HFF-Myc (cell line): ENCODE measurements around the gene DLG2.

Experiments
- DNase-seq: peaks from one replicate; pipeline ENCODE4 v3.0.0-alpha.2; 2011; ENCODE audit warnings: low read depth; ENCODE audit errors: extremely low read depth
- H3K4me3 ChIP-seq: replicated peaks from 2 replicates; pipeline ENCODE4 v1.5.1; 2011; ENCODE audit warnings: low read depth, mild to moderate bottlenecking, control low read depth, low read length
- CTCF ChIP-seq: IDR thresholded peaks from 2 replicates; pipeline ENCODE4 v1.5.1; 2012; ENCODE audit warnings: mild to moderate bottlenecking, low read depth, low read length, control low read depth; ENCODE audit errors: missing control alignments

The DLG2 gene

DNA sequence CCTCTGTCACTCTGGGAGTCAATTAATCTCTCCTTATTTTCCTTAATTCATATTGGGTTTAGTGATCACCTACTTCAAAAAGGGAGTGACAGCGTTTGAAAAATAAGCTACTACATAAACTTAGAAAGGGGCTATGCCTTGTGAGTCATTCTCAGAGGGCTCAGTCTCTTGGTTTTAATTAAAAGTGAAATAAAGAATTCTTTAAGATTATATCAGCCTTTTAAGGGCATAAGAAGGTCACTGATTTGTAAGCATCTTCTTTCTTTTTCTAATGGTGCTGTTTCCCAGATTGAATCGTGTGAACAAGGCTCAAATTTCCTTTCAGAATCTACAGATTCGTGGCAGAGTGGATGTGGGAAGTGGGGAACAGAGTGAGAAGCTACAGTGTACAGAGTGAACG is 1704.8 kb downstream of the DLG2 start:
- TF ChIP-seq CTCF, result no peak
- DNase-seq, result no peak
- H3K4me3 ChIP-seq, result no peak overlapping the region

DNA sequence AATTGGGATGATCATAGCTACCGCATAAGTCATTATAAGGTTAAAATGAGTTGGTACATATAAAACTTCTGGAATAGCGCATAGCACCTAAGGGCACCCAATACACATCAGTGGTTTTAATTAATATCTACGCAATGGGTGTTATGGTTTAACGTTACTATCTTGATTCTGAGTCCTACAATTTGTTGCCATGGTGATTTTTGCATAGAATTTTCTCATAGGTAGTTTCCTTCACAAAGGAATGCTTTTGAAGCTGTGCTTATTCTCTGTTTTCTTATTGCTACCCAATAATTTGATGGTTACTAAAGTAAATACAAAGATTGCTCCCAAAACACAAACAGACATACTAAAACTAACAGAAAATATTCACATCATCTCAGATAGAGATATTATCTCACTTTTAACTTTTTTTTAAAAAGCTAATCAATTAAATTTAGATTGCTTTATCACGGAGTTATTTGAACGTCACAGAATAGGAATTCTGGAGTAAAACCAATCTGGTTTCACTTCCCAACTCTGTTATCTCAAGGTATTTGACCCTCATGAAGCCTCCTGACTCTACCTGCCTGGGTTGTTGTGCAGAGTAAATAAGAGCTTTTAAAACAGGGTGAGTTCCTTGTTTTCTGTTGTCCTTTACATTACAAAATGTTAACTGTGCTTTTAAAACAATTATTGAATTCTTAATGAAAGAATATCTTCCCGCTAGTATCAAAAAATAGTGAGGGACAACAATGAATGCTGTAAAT is 1705.5 kb downstream of the DLG2 start:
- no peak overlapping the region for H3K4me3 ChIP-seq
- no peak for DNase-seq
- no peak for TF ChIP-seq CTCF

GRCh38 chr11:83918476-83918875 is 1708.7 kb downstream of the DLG2 start:
- no peak overlapping the region for H3K4me3 ChIP-seq
- TF ChIP-seq CTCF, result no peak
- no peak for DNase-seq

DNA sequence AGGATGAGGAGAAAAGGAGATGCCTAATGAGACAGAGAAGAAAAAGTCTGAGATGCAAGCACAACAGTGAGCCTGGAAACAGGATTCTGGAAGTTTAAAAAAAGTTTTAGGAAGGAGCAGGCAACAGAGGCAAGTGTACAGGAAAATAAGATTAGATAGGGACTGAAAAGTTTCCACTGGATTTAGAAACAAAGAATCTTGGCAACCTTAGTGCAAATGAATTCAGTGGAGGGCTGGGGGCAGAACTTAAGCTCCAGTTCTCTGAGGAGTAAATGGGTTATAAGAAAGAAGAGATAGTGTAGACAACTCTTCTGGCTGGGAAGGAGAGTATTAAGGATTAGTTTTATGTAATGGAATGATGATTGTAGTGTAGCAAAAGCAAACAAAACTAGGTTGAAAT is 1712.1 kb downstream of the DLG2 start:
- H3K4me3 ChIP-seq, result no peak overlapping the region
- no peak for DNase-seq
- TF ChIP-seq CTCF, result no peak

DNA sequence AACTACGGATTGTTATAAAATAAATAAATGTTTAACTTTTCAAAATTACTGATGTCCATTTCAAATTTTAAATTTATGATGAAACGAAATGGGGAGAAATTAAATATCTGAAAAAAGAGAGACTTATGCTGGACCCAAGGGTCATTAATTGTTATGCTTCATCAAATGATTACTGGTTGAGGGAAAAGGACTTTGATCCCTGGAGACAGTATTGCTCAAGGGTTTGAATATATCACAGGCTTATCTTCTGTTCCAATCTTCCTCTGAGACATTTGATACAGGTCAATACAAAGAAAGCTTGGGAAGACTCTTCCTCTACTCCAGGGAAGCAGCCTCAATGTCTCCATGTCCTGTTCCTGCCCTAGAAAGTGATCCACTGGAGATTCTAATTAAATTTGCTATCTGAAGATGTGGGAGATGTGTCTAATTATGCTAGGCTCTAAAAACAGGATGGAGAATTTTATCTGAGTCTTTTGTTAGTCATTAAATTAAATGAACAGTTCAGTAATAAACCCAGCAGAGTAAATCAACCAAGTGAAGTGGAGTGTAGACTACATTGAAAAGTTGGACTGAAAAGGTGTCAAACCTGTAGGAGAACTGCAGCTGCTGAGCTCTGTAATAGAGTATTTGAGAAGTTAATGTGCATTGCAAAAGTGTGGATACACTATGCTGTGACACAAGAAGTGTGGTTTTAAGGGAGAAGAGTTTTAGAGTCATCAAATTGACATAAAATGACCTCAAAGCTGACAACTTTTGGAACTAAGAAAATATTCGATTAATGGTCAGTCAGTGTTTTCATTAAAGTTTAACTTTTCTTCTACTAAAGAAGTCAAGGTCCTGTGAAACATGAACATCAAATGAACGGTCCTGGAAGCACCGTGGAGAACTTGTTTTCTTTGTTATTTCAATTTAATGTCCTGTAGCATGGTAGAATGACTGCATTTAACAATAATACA is 1717.3 kb downstream of the DLG2 start:
- no peak overlapping the region for H3K4me3 ChIP-seq
- no peak for TF ChIP-seq CTCF
- DNase-seq, result no peak

DNA sequence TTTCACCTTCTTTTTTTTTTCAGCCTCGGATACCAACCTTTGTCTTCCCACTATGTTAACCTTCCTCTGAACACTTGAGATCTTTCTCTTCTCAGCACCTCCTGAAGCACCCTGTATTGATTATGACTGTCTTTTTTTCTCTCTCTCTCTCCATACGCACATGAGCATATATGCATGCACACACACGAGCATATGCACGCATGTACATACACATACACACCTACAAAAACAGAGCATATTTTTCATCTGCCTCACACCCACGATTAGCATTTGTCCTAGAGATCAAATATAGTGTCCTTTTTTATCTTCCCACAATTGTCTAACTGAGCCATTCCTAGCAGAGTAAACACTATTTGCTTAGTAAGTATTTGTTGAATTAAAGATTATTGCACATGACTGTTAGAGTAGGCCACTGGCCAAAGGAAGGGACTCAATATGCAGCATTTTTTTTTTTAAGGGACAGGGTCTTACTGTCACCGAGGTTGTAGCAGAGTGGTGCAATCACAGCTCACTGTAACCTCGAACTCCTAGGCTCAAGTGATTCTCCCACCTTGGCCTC is 1718.8 kb downstream of the DLG2 start:
- H3K4me3 ChIP-seq, result no peak overlapping the region
- no peak for DNase-seq
- TF ChIP-seq CTCF, result no peak
